GM18511 (cell line): ENCODE results near the gene FAH.

Experiments
- ATAC-seq: cut with Tn5 transposase; IDR thresholded peaks from one replicate; pipeline ENCODE4 v1.9.1; 2021; ENCODE audit warnings: mild to moderate bottlenecking, moderate library complexity; ENCODE audit not compliant: unreplicated experiment

The FAH gene

DNA sequence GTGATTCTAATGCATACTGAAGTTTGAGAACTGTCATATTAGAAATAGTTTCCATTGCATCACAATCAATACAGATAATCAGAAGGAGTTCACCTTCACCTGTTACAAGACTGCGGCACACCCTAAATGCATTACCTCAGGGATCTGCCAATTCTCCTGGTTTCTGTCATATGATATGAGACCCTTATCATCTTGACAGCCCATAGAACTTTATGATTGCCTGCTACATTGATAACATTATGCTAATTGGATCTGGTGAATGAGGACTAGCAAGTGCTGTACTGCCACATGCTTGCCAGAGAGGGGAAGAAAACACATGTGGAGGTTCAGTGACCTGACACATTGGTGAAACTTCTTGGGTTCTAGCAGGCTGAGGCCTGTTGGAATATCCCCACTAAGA lies 41.4 kb downstream of the FAH start:
- no peak for ATAC-seq

DNA sequence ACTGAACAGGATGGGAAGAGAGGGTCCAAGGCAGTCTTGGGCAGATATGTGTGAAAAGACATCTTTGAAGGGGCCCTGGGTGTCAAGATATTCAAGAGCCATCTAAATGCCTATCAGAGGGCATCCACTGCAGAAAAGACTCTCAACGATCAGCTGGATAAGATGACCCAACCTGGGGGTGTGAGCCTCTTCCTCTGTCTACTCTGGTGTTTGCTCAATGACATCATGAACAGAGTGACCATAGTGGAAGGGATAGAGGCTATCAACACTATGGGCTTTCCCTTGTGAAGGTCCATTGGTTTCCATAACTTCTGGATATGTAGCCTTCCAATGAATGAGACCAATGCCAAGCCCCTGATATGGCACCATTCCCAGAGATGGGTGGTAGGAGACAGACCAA lies 42.1 kb downstream of the FAH start:
- ATAC-seq = no peak

- ATAC-seq = no peak
Measured at GRCh38 chr15:80199366-80199765, 46.6 kb downstream of the FAH start.

GRCh38 chr15:80199869-80200268 lies 47.1 kb downstream of the FAH start:
- no peak for ATAC-seq

GRCh38 chr15:80201256-80202015 lies 48.6 kb downstream of the FAH start:
- ATAC-seq = no peak

DNA sequence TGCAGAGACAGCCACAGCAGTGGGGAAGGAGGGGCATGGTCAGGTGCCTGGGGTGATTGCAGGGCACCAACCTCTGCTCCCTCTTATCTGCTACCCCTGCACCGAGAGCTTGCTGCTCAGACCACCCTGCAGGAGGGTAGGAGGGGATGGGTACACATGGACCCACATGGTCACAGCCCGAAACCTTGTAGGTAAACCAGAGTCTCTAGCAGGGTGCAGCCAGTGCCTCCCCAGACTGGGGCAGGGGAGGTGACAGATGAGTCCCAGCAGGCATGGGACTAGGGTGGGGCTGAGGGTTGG lies 49.2 kb downstream of the FAH start:
- no peak for ATAC-seq

GRCh38 chr15:80202641-80203360 lies 50.0 kb downstream of the FAH start:
- no peak for ATAC-seq

DNA sequence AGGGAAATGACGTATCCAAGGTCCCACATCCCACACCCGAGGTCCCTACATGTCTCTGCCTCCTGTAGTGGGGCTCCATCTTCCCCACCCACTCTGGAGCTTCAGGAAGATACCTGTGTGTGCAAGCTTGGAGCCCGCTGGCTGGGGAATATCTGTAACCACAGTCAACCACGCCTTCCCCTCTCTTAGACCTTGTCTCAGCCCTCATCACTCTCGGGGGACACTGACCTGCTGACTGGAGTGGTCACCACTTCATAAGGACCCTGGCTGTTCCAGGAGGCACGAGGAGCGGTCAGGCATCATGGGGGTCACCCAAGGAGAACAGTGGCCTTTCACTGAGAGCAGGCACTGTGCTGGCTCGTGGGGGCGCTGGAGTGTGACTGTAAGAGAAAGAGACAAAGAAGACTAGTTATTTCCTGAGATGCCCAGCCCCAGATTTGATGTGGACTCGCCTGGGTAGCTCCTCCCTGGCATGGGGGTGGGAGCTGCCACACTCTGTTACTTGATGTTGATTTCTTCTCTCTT lies 50.6 kb downstream of the FAH start:
- ATAC-seq = no peak

GRCh38 chr15:80204231-80204630 lies 51.4 kb downstream of the FAH start:
- ATAC-seq = no peak

DNA sequence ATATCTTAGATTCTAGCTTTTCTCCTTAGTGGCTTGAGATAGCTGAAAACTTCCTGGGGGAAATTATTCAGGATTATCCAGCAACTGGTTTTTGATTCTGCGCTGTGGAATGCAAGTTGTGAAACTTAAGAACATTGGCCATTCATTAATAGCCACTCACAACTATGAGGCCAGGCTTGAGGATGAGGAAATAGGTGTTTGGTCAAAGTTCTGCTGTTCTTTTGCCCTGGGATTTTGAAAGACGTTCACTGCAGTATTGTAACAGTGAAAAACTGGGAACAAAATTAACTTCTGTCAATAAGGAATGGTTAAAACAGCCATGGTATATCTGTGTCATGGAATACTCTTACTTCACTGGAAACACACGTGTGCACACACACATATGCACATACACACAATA lies 55.1 kb downstream of the FAH start:
- ATAC-seq = no peak

GRCh38 chr15:80208758-80209734 lies 56.2 kb downstream of the FAH start:
- ATAC-seq = no peak

DNA sequence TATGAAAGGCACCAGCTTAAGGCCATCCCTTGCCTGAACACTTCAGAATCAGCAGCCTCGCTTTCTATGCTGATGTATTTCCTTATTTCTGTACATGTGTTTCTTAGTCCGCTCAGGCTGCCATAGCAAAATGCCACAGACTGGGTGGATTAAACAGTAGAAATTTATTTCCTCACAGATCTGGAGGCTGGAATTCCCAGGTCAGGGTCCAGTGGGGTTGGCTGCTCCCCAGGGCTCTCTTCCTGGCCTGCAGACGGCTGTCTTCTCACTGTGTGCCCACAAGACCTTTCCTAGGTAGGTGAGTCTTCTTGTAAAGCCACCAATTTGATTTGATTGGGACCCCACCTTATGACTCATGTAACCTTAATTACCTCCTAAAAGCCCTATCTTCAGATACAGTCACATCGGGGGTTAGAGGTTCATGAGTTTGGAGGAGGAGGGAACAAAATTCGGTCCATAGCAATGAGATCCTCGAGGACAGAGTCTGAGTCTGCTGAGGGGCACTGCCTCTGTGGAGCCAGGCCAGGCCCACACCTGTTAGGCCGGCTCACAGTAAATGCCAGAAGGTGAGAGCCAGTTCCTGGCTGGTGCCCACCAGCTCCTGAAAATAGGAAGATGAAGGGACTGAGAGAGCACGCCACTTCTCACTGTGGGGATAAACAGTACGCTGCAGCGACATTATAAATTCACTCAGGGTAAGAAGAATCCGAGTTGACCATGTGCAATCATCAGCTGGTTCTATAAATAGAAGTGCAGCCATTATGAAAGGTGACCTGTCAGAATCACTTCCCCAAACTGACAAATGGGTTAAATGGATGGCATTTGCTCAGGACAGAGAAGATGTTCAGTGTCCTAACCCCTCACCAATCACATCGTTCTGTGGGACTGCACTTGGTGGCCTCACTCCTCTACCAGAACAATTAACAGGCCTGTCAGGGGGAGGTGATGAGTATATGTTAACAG lies 58.1 kb downstream of the FAH start:
- ATAC-seq = no peak

- ATAC-seq = no peak
Measured at GRCh38 chr15:80211976-80212375, 59.2 kb downstream of the FAH start.

GRCh38 chr15:80214910-80215309 lies 62.1 kb downstream of the FAH start:
- no peak for ATAC-seq

DNA sequence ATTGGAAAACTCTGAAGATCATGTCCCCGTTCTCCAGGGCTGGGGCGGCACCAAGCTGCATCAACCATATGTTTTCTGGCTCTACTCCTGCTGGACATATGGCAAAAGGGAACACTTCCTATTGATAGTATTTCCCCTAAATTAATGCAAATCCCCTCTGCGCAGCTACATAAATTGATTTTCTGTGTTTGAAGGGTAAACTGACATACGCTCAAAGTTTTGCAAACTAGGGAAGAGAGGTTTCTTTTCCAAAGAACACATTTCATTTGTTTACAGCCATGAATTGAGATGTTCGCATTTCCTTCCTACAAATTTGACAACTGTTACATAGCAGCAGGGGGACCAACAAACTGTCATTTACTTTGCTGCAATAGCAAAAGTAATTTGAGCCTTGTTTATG lies 63.3 kb downstream of the FAH start:
- ATAC-seq = no peak

DNA sequence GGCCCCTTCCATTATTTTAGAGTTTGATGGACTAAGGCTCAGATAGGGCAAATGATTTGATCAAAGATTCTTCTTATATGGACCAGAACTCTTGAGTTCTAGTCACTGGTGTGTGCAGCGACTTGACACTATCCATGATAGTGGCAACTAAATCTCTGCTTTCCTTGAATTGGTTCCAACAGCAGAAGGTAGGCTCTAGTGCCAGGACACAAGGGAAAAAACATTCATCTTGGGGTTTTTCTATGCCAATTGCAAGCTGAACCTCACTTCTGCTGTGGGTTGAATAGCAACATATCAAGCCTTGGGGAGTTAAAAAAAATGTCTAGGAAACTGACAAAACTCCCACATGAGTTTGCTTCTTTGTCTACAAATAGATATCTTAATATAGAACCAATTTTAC lies 64.1 kb downstream of the FAH start:
- no peak for ATAC-seq

GRCh38 chr15:80217327-80217900 lies 64.6 kb downstream of the FAH start:
- ATAC-seq = no peak

DNA sequence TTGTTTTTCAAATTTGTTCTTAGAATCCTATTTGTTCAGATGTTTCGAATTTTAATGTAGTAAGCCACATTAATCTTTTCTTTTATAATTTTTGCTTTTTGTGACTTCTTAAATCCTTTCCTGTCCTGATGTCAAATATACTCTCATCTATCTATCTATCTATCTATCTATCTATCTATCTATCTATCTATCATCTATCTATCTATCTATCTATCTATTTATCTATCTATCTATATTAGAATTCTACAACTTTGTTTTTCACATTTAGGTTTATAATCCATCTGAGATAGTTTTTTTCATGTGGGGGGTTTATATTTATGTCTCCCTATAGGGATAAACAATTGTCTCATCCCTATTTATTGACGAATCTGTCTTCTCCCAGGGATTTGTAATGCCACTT lies 67.2 kb downstream of the FAH start:
- ATAC-seq = no peak

- ATAC-seq = no peak
Measured at GRCh38 chr15:80228959-80229610, 76.3 kb downstream of the FAH start.
